Body of pancreas (tissue), 4 donors: Measurements from ENCODE around the gene KLF15.

Experiments used
- POLR2A ChIP-seq, 3 donors: fragments of 450-650 bp; IDR thresholded peaks; one replicate each; pipeline ENCODE4 v1.6.1; 2016; ENCODE audit warnings: antibody characterized with exemption in 3 of 3, mild to moderate bottlenecking in 2 of 3
- TF ChIP-seq, protein P1 (sequence below), 7 experiments: fragments of 450-650 bp in 4 of 7; fragments of 200-600 bp in 3 of 7; sonication (generic) in 3 of 7; IDR thresholded peaks; one replicate each; pipeline ENCODE4 v1.5.1; 2016 to 2019; ENCODE audit warnings: antibody characterized with exemption in 7 of 7

DNA sequence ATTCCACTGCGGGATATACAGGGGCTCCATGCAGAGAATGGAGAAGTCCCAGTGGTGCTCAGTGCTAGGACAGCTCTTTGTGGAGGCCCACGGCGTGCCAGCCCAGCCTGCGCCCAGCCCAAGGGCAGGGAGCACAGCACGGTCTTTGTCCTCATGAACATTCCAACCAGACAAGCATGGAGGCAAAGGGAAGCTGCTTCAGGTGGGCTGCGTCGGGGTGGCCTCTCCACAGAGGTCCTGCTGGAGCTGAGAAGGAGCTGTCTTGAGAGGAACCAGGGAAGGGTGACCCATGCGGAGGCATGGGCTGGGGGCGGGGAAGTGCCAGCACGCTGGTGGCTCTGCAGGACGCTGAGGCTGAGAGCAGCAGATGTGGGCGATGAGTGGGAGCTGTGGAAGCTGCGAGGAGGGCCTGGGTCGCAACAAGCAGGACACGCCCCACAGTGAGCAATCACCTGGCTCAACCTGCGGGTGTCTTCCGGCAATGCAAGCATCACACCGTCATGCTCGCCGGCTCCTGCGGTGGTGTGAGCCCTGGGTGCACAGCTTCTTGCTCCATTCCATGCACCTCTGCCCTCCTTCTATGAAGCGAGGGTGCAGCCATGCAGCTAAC is 14.0 kb upstream of the KLF15 start:
- TF ChIP-seq, protein P1, sequence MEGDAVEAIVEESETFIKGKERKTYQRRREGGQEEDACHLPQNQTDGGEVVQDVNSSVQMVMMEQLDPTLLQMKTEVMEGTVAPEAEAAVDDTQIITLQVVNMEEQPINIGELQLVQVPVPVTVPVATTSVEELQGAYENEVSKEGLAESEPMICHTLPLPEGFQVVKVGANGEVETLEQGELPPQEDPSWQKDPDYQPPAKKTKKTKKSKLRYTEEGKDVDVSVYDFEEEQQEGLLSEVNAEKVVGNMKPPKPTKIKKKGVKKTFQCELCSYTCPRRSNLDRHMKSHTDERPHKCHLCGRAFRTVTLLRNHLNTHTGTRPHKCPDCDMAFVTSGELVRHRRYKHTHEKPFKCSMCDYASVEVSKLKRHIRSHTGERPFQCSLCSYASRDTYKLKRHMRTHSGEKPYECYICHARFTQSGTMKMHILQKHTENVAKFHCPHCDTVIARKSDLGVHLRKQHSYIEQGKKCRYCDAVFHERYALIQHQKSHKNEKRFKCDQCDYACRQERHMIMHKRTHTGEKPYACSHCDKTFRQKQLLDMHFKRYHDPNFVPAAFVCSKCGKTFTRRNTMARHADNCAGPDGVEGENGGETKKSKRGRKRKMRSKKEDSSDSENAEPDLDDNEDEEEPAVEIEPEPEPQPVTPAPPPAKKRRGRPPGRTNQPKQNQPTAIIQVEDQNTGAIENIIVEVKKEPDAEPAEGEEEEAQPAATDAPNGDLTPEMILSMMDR (IDR thresholded peaks at IDR 0.05): no peak
- TF ChIP-seq POLR2A (IDR thresholded peaks at IDR 0.05): no peak
